WTC11 (cell line): Measurements from ENCODE around the gene SDCCAG8. TPM values are rescaled to one million over a fixed set of nuclear protein-coding genes. Genes with fewer than 3 reads are reported as not detected.

Experiments
- ATAC-seq: fragments of 200-7000 bp; cut with Tn5 transposase; 2 replicates; pipeline ENCODE4 v1.10.0; 2021; ENCODE audit warnings: mild to moderate bottlenecking, moderate library complexity
- CTCF ChIA-PET: fragments of 300-600 bp; sonication (Branson Sonifier 250); formaldehyde crosslinking; loops from one replicate; lab custom pipeline; 2021; ENCODE audit warnings: antibody characterized with exemption; lab: Charles Lee
- POLR2A ChIA-PET: fragments of 350-600 bp; sonication (Branson Sonifier 250); formaldehyde crosslinking; loops from one replicate; lab custom pipeline; 2021; ENCODE audit warnings: antibody characterized with exemption; lab: Charles Lee
- DNase-seq: peaks from one replicate; pipeline ENCODE4 v3.0.0; 2021; ENCODE audit warnings: low spot score
- H3K27ac Mint-ChIP-seq: 2 replicates; pipeline ENCODE4 v1.8.0; 2021; ENCODE audit warnings: mixed read lengths
- H3K27me3 Mint-ChIP-seq: 2 replicates; pipeline ENCODE4 v1.8.0; 2021; ENCODE audit warnings: low read depth, mild to moderate bottlenecking, moderate library complexity, mixed read lengths
- H3K36me3 Mint-ChIP-seq: 2 replicates; pipeline ENCODE4 v1.8.0; 2021; ENCODE audit warnings: mixed read lengths
- H3K4me1 Mint-ChIP-seq: 2 replicates; pipeline ENCODE4 v1.8.0; 2022; ENCODE audit warnings: mixed read lengths
- H3K4me3 Mint-ChIP-seq: 2 replicates; pipeline ENCODE4 v1.8.0; 2021; ENCODE audit warnings: mild to moderate bottlenecking, moderate library complexity, mixed read lengths
- H3K9me3 Mint-ChIP-seq: 2 replicates; pipeline ENCODE4 v1.8.0; 2021; ENCODE audit warnings: mixed read lengths
- AR ChIP-seq: fragments of 250-450 bp; sonication (Bioruptor Pico); IDR thresholded peaks from 2 replicates; pipeline ENCODE4 v1.9.0; 2021; ENCODE audit warnings: mild to moderate bottlenecking
- ATF6 ChIP-seq: sonication (generic); formaldehyde crosslinking; IDR thresholded peaks from 2 replicates; pipeline ENCODE4 v1.8.1; 2023; ENCODE audit warnings: mild to moderate bottlenecking, missing genetic modification reagents
- ELF4 ChIP-seq: sonication (generic); formaldehyde crosslinking; IDR thresholded peaks from 2 replicates; pipeline ENCODE4 v1.8.1; 2022; ENCODE audit warnings: low read depth, mild to moderate bottlenecking, moderate library complexity, missing genetic modification reagents
- FOXK1 ChIP-seq: sonication (generic); formaldehyde crosslinking; IDR thresholded peaks from 2 replicates; pipeline ENCODE4 v1.8.0; 2022; ENCODE audit warnings: mild to moderate bottlenecking, moderate library complexity, missing genetic modification reagents
- FOXP1 ChIP-seq: sonication (generic); formaldehyde crosslinking; IDR thresholded peaks from 2 replicates; pipeline ENCODE4 v1.8.0; 2022; ENCODE audit warnings: missing genetic modification reagents, mild to moderate bottlenecking, moderate library complexity, borderline replicate concordance
- GABPB1 ChIP-seq: sonication (generic); formaldehyde crosslinking; IDR thresholded peaks from 2 replicates; pipeline ENCODE4 v1.8.1; 2023; ENCODE audit warnings: mild to moderate bottlenecking, missing genetic modification reagents
- HMGXB4 ChIP-seq: sonication (generic); formaldehyde crosslinking; IDR thresholded peaks from 2 replicates; pipeline ENCODE4 v1.8.1; 2023; ENCODE audit warnings: mild to moderate bottlenecking, moderate library complexity, missing genetic modification reagents
- JAZF1 ChIP-seq: fragments of 250-450 bp; sonication (Bioruptor Pico); IDR thresholded peaks from 2 replicates; pipeline ENCODE4 v1.9.0; 2021; ENCODE audit warnings: moderate library complexity, mild to moderate bottlenecking, inconsistent platforms
- KAT7 ChIP-seq: sonication (generic); formaldehyde crosslinking; IDR thresholded peaks from 2 replicates; pipeline ENCODE4 v1.8.1; 2023; ENCODE audit warnings: missing genetic modification reagents, mild to moderate bottlenecking, borderline replicate concordance
- MAX ChIP-seq: sonication (generic); formaldehyde crosslinking; IDR thresholded peaks from 2 replicates; pipeline ENCODE4 v1.8.0; 2022; ENCODE audit warnings: mild to moderate bottlenecking, missing genetic modification reagents
- MYBL2 ChIP-seq: sonication (generic); formaldehyde crosslinking; IDR thresholded peaks from 2 replicates; pipeline ENCODE4 v1.8.1; 2023; ENCODE audit warnings: mild to moderate bottlenecking, moderate library complexity, missing genetic modification reagents
- NR1H2 ChIP-seq: sonication (generic); formaldehyde crosslinking; IDR thresholded peaks from 2 replicates; pipeline ENCODE4 v1.9.0; 2021; ENCODE audit warnings: mild to moderate bottlenecking, moderate library complexity, missing genetic modification reagents
- PRRX2 ChIP-seq: fragments of 250-450 bp; sonication (Bioruptor Pico); IDR thresholded peaks from 2 replicates; pipeline ENCODE4 v1.8.0; 2021; ENCODE audit warnings: mild to moderate bottlenecking
- SOX15 ChIP-seq: fragments of 250-450 bp; sonication (Bioruptor Pico); IDR thresholded peaks from 2 replicates; pipeline ENCODE4 v1.9.0; 2021; ENCODE audit warnings: mild to moderate bottlenecking
- ZNF121 ChIP-seq: sonication (generic); formaldehyde crosslinking; IDR thresholded peaks from 2 replicates; pipeline ENCODE4 v1.8.0; 2023; ENCODE audit warnings: missing genetic modification reagents
- ZNF138 ChIP-seq: sonication (generic); formaldehyde crosslinking; conservative IDR thresholded peaks from 2 replicates; pipeline ENCODE4 v1.8.1; 2022; ENCODE audit warnings: mild to moderate bottlenecking, moderate library complexity, missing genetic modification reagents
- ZNF671 ChIP-seq: fragments of 250-450 bp; sonication (Bioruptor Pico); IDR thresholded peaks from 2 replicates; pipeline ENCODE4 v1.8.0; 2021; ENCODE audit warnings: mild to moderate bottlenecking
- total RNA-seq: library from RNA; stranded (reverse); gene quantifications from 3 replicates; pipeline ENCODE4 v1.2.3, GENCODE V29; 2021
- TF ChIP-seq, protein P1 (sequence below): fragments of 250-450 bp; sonication (Bioruptor Pico); IDR thresholded peaks from 2 replicates; pipeline ENCODE4 v2.1.2; 2022; ENCODE audit warnings: mild to moderate bottlenecking, moderate library complexity
- TF ChIP-seq, protein P2 (sequence below): sonication (generic); formaldehyde crosslinking; IDR thresholded peaks from 2 replicates; pipeline ENCODE4 v1.8.0; 2022; ENCODE audit warnings: mild to moderate bottlenecking, missing genetic modification reagents

SDCCAG8 gene
- total RNA-seq, 1 experiment from 2014 or later, result 44.3 TPM

DNA sequence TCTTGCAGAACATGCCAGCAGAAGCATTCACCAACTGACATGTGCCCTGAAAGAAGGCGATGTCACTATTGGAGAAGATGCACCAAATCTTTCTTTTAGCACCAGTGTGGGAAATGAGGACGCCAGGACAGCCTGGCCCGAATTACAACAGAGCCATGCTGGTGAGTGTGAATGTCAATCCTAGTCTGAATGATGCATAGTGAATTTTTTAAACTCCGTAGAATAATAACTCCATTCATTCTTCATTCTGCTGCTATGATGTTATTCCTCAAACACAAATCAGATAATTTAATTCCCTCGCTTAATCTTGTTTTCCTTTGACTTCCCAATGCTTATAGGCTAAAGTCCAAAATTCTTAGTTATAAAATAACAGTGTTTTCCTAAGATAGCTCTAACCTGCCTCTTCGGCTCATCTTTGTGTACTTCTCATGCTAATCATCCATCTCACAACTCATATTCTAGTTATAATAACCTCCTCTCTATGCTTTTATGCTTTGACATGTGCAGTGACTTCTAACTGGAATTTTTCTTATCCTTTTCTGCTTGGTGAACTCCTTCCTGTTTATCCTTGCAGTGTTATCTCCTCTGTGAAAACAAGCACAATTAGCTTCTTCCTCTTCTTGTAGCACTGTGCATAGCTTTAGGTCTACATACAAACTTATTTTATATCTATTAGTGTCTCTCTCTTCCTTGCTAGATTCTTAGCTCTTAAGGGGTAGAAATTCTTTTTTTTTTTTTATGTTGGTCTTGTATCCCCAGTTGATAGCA is 14.4 kb downstream of the SDCCAG8 start (continued):
- TF ChIP-seq, protein P1, sequence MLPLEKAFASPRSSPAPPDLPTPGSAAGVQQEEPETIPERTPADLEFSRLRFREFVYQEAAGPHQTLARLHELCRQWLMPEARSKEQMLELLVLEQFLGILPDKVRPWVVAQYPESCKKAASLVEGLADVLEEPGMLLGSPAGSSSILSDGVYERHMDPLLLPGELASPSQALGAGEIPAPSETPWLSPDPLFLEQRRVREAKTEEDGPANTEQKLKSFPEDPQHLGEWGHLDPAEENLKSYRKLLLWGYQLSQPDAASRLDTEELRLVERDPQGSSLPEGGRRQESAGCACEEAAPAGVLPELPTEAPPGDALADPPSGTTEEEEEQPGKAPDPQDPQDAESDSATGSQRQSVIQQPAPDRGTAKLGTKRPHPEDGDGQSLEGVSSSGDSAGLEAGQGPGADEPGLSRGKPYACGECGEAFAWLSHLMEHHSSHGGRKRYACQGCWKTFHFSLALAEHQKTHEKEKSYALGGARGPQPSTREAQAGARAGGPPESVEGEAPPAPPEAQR (CRISPR knock-in tag), result no peak
- no peak for TF ChIP-seq ZNF121 (CRISPR knock-in tag)
- TF ChIP-seq, all 79 proteins: peak for 0

GRCh38 chr1:243271996-243272395 is 16.2 kb downstream of the SDCCAG8 start:
- Mint-ChIP-seq H3K27me3 (no peaks in the 10 kb centered on the region), H3K36me3 (no peaks in the 10 kb centered on the region), H3K9me3 (no peaks in the 10 kb centered on the region), H3K4me1 (peaks cover 19% of the 10 kb centered on the region), H3K27ac (no peak overlapping the region), H3K4me3 (no peak overlapping the region)
- ATAC-seq (no peak), DNase-seq (no peak)
- ChIA-PET POLR2A (no interaction called here), CTCF (no interaction called here)
- TF ChIP-seq ZNF138 (CRISPR knock-in tag) (no peak), MAX (CRISPR knock-in tag) (no peak), GABPB1 (no peak), ELF4 (CRISPR knock-in tag) (no peak)

DNA sequence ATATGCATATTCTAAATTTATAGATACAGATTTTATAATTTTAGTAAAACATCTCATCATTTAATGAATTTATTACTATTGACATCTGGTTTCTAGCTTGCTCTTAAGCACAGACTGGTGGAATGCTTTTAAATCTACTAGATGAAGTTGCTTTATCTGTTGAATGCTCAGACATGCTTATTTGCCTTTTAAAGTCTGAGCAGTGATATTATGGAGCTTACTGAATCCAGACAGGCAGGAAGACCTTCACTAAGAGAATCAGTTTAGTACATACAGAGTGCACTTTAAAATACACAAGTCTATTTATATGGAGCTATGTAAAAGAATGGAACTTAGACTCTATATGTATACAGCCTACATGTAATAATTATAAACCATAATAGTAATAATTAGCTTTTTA is 16.6 kb downstream of the SDCCAG8 start:
- POLR2A ChIA-PET, result no interaction called here
- TF ChIP-seq ZNF138 (CRISPR knock-in tag) (no peak), SOX15 (CRISPR knock-in tag) (no peak), NR1H2 (CRISPR knock-in tag) (no peak), HMGXB4 (CRISPR knock-in tag) (no peak), JAZF1 (CRISPR knock-in tag) (no peak), PRRX2 (CRISPR knock-in tag) (no peak), KAT7 (CRISPR knock-in tag) (no peak), FOXK1 (CRISPR knock-in tag) (no peak), ZNF671 (CRISPR knock-in tag) (no peak), FOXP1 (CRISPR knock-in tag) (no peak), AR (CRISPR knock-in tag) (no peak), ATF6 (CRISPR knock-in tag) (no peak), MYBL2 (CRISPR knock-in tag) (no peak), ELF4 (CRISPR knock-in tag) (no peak)
- TF ChIP-seq, protein P2, sequence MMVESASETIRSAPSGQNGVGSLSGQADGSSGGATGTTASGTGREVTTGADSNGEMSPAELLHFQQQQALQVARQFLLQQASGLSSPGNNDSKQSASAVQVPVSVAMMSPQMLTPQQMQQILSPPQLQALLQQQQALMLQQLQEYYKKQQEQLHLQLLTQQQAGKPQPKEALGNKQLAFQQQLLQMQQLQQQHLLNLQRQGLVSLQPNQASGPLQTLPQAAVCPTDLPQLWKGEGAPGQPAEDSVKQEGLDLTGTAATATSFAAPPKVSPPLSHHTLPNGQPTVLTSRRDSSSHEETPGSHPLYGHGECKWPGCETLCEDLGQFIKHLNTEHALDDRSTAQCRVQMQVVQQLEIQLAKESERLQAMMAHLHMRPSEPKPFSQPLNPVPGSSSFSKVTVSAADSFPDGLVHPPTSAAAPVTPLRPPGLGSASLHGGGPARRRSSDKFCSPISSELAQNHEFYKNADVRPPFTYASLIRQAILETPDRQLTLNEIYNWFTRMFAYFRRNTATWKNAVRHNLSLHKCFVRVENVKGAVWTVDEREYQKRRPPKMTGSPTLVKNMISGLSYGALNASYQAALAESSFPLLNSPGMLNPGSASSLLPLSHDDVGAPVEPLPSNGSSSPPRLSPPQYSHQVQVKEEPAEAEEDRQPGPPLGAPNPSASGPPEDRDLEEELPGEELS (CRISPR knock-in tag), result no peak
- no peak for DNase-seq
- no peaks in the 10 kb centered on the region for H3K27me3 Mint-ChIP-seq
- no peak overlapping the region for H3K4me3 Mint-ChIP-seq
- no peak for ATAC-seq
- CTCF ChIA-PET, result no interaction called here
- H3K36me3 Mint-ChIP-seq, result no peaks in the 10 kb centered on the region
- no peaks in the 10 kb centered on the region for H3K9me3 Mint-ChIP-seq
- H3K4me1 Mint-ChIP-seq, result peaks cover 19% of the 10 kb centered on the region
- no peak overlapping the region for H3K27ac Mint-ChIP-seq
